HG03103 (cell line): Measurements from ENCODE around the gene WFDC10A.
"Not testable (repeated sequence)": the region's sequence is repeated elsewhere in the genome, so short reads cannot be mapped to it uniquely, and the experiment has no call there.

Experiments used
- ATAC-seq: cut with Tn5 transposase; IDR thresholded peaks from one replicate; pipeline ENCODE4 v1.9.1; 2021; ENCODE audit warnings: low read depth; ENCODE audit not compliant: unreplicated experiment

The WFDC10A gene

DNA sequence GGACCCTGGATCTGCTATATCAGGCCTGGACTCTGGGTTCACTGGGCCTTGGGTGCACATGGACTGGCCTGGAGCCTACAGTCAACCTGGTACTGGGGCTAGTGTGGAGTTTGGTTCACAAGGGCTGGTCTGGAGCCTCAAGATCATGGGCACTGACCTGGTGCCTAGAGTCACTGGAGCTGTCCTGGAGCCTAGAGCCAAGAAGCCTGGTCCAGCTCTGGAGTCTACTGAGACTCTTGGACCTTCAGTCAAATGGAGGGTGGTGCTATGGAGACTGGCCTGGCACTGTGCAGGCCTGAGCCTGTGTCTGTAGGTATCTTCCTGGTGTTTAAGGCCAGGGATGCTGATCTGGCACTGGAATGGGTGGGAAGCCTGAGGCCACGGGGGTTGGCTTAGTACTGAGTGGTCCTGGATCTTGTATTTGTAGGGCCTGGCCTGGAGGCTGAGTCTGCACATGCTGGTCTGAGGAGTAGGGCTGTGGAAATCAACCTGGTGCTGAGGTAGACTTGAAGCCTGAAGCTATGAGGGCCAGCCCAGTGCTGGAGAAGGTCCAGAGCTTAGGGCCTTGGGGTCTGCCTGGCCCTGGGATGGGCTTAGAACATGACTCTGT lies 18.0 kb downstream of the WFDC10A start:
- no peak for ATAC-seq

DNA sequence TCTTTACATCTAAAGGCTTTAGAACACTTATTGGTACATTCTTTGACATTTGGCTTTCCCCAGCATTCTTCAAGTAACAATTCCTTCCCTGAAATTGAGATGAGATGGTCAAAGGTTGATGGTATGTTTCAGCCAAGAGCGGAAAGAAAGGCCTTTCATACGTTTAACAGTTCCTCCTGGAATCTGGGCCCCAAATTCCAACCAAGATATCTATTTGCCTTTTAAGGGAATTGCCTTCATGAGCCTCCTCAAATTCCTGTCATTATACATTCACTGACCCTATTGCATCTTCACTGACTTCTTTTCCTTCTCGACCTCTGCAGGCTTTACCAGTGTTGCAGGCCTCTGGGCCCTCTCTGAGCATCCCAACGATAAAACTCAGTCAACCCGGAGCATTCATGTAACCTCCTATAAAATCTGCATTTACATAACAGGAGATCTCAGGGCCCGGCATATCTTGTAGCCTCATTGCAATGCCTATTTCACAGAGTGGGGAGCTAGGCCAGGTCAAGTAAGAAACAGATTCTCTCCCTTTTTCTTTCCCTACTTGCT lies 19.8 kb downstream of the WFDC10A start:
- ATAC-seq, result no peak

GRCh38 chr20:45651726-45652125 lies 22.2 kb downstream of the WFDC10A start:
- not testable (repeated sequence) for ATAC-seq

DNA sequence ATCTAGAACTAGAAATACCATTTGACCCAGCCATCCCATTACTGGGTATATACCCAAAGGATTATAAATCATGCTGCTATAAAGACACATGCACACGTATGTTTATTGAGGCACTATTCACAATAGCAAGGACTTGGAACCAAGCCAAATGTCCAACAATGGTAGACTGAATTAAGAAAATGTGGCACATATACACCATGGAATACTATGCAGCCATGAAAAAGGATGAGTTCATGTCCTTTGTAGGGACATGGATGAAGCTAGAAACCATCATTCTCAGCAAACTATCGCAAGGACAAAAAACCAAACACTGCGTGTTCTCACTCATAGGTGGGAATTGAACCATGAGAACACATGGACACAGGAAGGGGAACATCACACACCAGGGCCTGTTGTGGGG lies 27.5 kb downstream of the WFDC10A start:
- ATAC-seq, result not testable (repeated sequence)

DNA sequence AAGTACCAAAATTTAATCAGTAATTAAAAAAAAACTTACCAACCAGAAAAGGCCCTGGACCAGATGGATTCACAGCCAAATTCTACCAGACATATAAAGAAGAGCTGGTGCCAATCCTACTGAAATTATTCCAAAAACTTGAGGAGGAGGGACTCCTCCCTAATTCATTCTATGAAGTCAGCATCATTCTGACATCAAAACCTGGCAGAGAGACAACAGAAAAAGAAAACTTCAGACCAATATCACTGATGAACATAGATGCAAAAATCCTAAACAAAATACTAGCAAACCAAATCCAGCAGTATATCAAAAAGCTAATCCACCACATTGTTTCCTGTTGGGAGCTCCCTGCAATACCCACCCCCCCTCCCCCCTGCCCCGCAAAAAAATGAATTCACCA lies 40.6 kb downstream of the WFDC10A start, which contains the start of gene WFDC11:
TSS of gene WFDC11 (minus strand) at position 101 of the 400 bp plus-strand sequence. CDS start 19,639 bp downstream, outside the sequence.
- ATAC-seq, result no peak

DNA sequence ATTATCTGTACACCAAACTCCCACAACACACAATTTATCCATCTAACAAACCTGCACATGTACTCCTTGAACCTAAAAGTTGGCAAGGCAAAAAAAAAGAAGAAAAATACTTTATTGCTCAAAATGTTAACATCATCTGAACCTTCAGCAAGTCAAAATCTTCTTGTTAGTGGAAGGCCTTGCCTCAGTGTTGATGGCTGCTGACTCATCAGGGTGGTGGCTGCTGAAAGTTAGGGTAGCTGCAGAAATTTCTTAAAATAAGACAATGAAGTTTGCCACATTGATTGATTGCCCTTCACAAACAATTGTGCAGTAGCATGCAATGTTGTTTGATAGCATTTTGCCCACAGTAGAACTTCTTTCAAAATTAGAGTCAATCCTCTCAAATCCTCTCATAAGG lies 43.2 kb downstream of the WFDC10A start:
- ATAC-seq, result no peak

GRCh38 chr20:45679650-45680049 lies 50.1 kb downstream of the WFDC10A start:
- no peak for ATAC-seq
